Effector memory CD8-positive, alpha-beta T cell (primary cell): ENCODE measurements around the gene CRYAA.

Experiments used
- ATAC-seq: fragments of 150-1000 bp; cut with Tn5 transposase; replicated peaks from 2 replicates; pipeline ENCODE4 v1.10.0; 2021; ENCODE audit warnings: mild to moderate bottlenecking, moderate library complexity
- DNase-seq, 3 experiments: peaks; one replicate each; pipeline ENCODE4 v3.0.0; 2021
- H3K27ac Mint-ChIP-seq, 2 donors: one replicate each; pipeline ENCODE4 v1.8.0; 2022; ENCODE audit warnings: mild to moderate bottlenecking in 2 of 2, mixed read lengths in 2 of 2, moderate library complexity in 2 of 2
- H3K27me3 Mint-ChIP-seq, 2 donors: one replicate each; pipeline ENCODE4 v1.8.0; 2022; ENCODE audit warnings: mixed read lengths in 2 of 2
- H3K36me3 Mint-ChIP-seq: one replicate; pipeline ENCODE4 v1.8.0; 2022; ENCODE audit warnings: mild to moderate bottlenecking, moderate library complexity, mixed read lengths; ENCODE audit not compliant: insufficient read depth
- H3K4me1 Mint-ChIP-seq, 2 donors: one replicate each; pipeline ENCODE4 v1.8.0; 2022; ENCODE audit warnings: low read depth in 2 of 2, mixed read lengths in 2 of 2
- H3K4me3 Mint-ChIP-seq, 2 donors: one replicate each; pipeline ENCODE4 v1.8.0; 2022; ENCODE audit warnings: mild to moderate bottlenecking in 2 of 2, mixed read lengths in 2 of 2, moderate library complexity in 2 of 2
- H3K9me3 Mint-ChIP-seq, 2 donors: one replicate each; pipeline ENCODE4 v1.8.0; 2022; ENCODE audit warnings: mixed read lengths in 2 of 2

Gene CRYAA

GRCh38 chr21:43198376-43198775, 29.6 kb downstream of the CRYAA start:
- no peak for DNase-seq
- Mint-ChIP-seq H3K9me3 (peaks cover 0 to 5% of the 10 kb centered on the region in 2 donors), H3K36me3 (no peaks in the 10 kb centered on the region), H3K4me3 (no peak overlapping the region), H3K27me3 (peaks cover 23 to 44% of the 10 kb centered on the region in 2 donors), H3K27ac (no peak overlapping the region), H3K4me1 (peaks cover 0 to 1% of the 10 kb centered on the region in 2 donors)
- ATAC-seq: no peak

DNA sequence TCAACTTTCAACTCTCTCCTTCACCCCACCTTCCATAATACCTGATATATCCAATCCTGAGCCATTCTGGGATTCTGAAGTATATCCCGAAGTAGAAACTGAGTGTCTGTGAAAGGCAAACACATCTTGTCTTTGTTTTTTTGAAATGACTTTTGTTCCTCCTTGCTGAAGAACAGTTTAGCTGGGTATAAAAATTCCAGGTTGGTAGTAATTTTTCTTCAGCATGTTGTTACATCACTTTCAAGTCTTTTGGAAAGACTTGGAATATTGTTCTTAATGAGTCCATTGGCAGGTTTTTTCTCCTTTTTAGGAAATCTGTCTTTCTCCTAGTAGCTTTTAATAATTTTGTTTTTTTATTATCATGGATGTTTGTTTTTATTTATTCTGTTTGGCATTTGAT, 32.7 kb downstream of the CRYAA start:
- no peaks in the 10 kb centered on the region for H3K4me1 Mint-ChIP-seq
- no peaks in the 10 kb centered on the region for H3K36me3 Mint-ChIP-seq
- no peak for DNase-seq
- no peak overlapping the region for H3K4me3 Mint-ChIP-seq
- H3K27me3 Mint-ChIP-seq: peaks cover 28 to 41% of the 10 kb centered on the region in 2 donors
- peaks cover 0 to 5% of the 10 kb centered on the region in 2 donors for H3K9me3 Mint-ChIP-seq
- no peak overlapping the region for H3K27ac Mint-ChIP-seq
- ATAC-seq: no peak

GRCh38 chr21:43203591-43203990, 34.8 kb downstream of the CRYAA start:
- H3K36me3 Mint-ChIP-seq: no peaks in the 10 kb centered on the region

GRCh38 chr21:43204638-43205037, 35.8 kb downstream of the CRYAA start:
- no peak overlapping the region for H3K4me3 Mint-ChIP-seq
- no peaks in the 10 kb centered on the region for H3K36me3 Mint-ChIP-seq
- peaks cover 37 to 58% of the 10 kb centered on the region in 2 donors for H3K27me3 Mint-ChIP-seq
- H3K9me3 Mint-ChIP-seq: peaks cover 0 to 2% of the 10 kb centered on the region in 2 donors
- ATAC-seq (no peak), DNase-seq (no peak)
- no peaks in the 10 kb centered on the region for H3K4me1 Mint-ChIP-seq
- H3K27ac Mint-ChIP-seq: peak overlapping the region in 1 of 2 donors; percentile 59

More at GRCh38 chr21:43203591-43203990, 34.8 kb downstream of the CRYAA start:
- no peak for ATAC-seq
- Mint-ChIP-seq H3K27ac (no peak overlapping the region), H3K27me3 (peaks cover 36 to 49% of the 10 kb centered on the region in 2 donors), H3K9me3 (peaks cover 0 to 4% of the 10 kb centered on the region in 2 donors), H3K4me1 (no peaks in the 10 kb centered on the region), H3K4me3 (no peak overlapping the region)
- no peak for DNase-seq

GRCh38 chr21:43206231-43207042, 37.6 kb downstream of the CRYAA start:
- DNase-seq (no peak), ATAC-seq (no peak)
- H3K9me3 Mint-ChIP-seq: peaks cover 0 to 2% of the 10 kb centered on the region in 2 donors
- H3K4me3 Mint-ChIP-seq: no peak overlapping the region
- H3K27ac Mint-ChIP-seq: no peak overlapping the region
- H3K4me1 Mint-ChIP-seq: no peaks in the 10 kb centered on the region
- H3K36me3 Mint-ChIP-seq: no peaks in the 10 kb centered on the region
- peaks cover 37 to 70% of the 10 kb centered on the region in 2 donors for H3K27me3 Mint-ChIP-seq

GRCh38 chr21:43207043-43207315, 38.2 kb downstream of the CRYAA start:
- no peaks in the 10 kb centered on the region for H3K36me3 Mint-ChIP-seq
- H3K4me1 Mint-ChIP-seq: no peaks in the 10 kb centered on the region
- no peaks in the 10 kb centered on the region for H3K9me3 Mint-ChIP-seq
- ATAC-seq (no peak), DNase-seq (no peak)
- no peak overlapping the region for H3K27ac Mint-ChIP-seq
- no peak overlapping the region for H3K4me3 Mint-ChIP-seq
- H3K27me3 Mint-ChIP-seq: peaks cover 37 to 70% of the 10 kb centered on the region in 2 donors

DNA sequence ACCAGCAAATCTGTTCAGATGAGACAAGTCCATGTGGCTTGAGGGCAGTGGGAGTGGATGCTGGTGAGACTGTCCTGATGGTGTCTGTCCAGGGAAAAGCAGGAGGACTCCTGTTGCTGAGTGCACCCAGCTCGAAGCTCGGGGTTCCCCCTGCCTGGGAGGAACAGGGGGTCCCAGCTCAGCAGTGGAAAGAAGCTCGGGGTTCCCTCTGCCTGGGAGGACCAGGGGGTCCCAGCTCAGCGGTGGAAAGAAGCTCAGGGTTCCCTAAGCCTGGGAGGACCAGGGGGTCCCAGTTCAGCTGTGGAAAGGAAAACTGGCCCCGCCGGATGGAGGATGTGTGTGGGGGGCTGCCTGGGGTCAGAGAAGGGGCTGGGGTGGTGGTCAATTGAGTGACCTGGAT, 39.1 kb downstream of the CRYAA start:
- no peak for DNase-seq
- Mint-ChIP-seq H3K36me3 (no peaks in the 10 kb centered on the region), H3K4me1 (no peaks in the 10 kb centered on the region), H3K9me3 (no peaks in the 10 kb centered on the region), H3K27ac (no peak overlapping the region), H3K27me3 (peaks cover 37 to 70% of the 10 kb centered on the region in 2 donors), H3K4me3 (no peak overlapping the region)
- no peak for ATAC-seq

DNA sequence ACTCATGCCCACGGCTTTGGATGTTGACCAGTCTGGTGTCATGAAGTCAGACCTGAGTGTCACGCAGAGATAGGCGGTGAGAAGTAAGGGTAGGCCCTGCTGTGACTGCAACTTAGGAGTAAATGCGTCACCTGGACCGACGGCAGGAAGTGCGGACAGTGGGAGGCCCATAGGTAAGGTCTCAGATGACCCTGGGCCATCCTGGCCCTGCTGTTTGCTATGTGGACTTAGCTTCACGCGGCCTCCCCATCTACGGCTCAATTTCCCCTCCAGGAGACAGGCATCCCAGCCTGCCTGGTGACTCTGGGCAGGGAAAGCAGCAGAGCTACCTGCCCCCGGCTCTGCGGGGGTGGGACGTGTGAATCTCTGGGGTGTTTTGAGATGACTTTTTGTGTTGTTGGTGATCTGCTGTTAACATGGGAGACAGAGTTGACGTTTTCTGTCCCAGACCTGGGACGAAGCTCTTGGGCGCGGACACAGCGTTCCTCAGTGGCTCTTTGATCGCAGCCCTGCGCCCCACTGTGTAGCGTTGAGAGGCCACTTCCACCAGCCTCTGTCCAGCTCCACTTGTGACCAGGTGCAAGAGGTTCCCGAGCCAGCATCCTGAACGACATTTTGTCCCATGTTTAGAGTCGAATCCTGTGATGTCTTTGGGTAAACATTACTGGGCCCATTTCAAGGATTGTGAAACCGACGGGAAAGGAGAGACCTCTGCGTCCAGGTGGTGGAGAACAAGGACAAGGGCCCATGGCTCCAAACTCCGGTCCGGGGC, 39.9 kb downstream of the CRYAA start:
- no peaks in the 10 kb centered on the region for H3K9me3 Mint-ChIP-seq
- H3K36me3 Mint-ChIP-seq: no peaks in the 10 kb centered on the region
- DNase-seq (no peak), ATAC-seq (no peak)
- no peak overlapping the region for H3K27ac Mint-ChIP-seq
- peaks cover 37 to 70% of the 10 kb centered on the region in 2 donors for H3K27me3 Mint-ChIP-seq
- no peaks in the 10 kb centered on the region for H3K4me1 Mint-ChIP-seq
- no peak overlapping the region for H3K4me3 Mint-ChIP-seq

DNA sequence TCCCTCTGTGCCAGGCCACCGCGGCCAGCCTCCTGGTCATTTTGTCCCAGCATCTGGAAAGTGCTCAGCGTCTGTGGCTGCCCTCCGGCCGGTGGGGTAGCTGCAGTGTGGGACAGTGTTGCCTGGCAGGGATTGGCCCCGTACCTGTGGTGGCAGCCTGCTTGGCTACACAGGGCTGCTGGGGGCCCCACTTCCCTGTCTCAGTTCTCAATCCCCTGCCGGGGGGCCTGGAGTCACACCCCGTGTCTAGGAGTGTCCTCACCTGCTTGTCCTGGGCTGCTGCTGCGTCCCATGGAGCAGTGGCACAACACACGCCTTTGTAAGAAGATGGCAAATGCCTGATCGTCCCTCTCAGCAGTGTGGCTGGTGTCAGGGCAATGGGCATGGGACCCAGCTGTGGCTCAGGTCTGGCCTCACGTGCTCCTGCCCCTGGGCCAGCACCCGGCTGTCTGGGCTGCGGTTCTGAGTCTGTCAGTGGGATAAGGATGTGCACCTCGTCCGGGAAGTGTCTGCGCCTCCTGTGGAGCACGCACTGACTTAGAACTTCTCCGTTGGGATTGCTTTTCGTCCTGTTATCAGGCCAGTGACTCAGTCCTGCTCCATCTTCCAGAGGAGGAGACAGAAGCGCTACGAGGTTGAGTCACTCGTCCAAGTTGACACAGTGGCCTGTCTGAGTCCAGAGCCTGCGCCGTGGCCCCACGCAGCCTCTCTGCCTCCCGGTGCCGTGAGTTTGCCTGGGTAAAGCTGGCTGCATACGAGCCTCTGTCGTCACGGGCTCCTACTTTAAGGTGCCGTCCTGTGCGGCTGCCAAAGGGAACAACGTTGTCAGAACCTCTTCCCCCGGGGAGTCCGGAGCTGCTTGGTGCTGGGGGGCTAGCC, 41.0 kb downstream of the CRYAA start:
- H3K9me3 Mint-ChIP-seq: no peaks in the 10 kb centered on the region
- H3K4me3 Mint-ChIP-seq: no peak overlapping the region

GRCh38 chr21:43210454-43211071, 41.8 kb downstream of the CRYAA start:
- no peak overlapping the region for H3K4me3 Mint-ChIP-seq
- no peaks in the 10 kb centered on the region for H3K4me1 Mint-ChIP-seq
- peak overlapping the region in 1 of 2 donors; percentile 46 for H3K27ac Mint-ChIP-seq
- H3K27me3 Mint-ChIP-seq: peaks cover 31 to 52% of the 10 kb centered on the region in 2 donors
- no peaks in the 10 kb centered on the region for H3K36me3 Mint-ChIP-seq
- ATAC-seq (no peak), DNase-seq (no peak)
- H3K9me3 Mint-ChIP-seq: no peaks in the 10 kb centered on the region

More for the DNA sequence above, 41.0 kb downstream of the CRYAA start:
- DNase-seq (no peak), ATAC-seq (no peak)
- Mint-ChIP-seq H3K27ac (no peak overlapping the region), H3K27me3 (peaks cover 31 to 59% of the 10 kb centered on the region in 2 donors), H3K4me1 (no peaks in the 10 kb centered on the region), H3K36me3 (no peaks in the 10 kb centered on the region)

- H3K36me3 Mint-ChIP-seq: no peaks in the 10 kb centered on the region
- ATAC-seq (no peak), DNase-seq (no peak)
- H3K4me1 Mint-ChIP-seq: no peaks in the 10 kb centered on the region
- H3K9me3 Mint-ChIP-seq: no peaks in the 10 kb centered on the region
- H3K27me3 Mint-ChIP-seq: peaks cover 24 to 45% of the 10 kb centered on the region in 2 donors
- no peak overlapping the region for H3K4me3 Mint-ChIP-seq
- H3K27ac Mint-ChIP-seq: no peak overlapping the region
Observed at GRCh38 chr21:43211072-43211759, 42.4 kb downstream of the CRYAA start.

DNA sequence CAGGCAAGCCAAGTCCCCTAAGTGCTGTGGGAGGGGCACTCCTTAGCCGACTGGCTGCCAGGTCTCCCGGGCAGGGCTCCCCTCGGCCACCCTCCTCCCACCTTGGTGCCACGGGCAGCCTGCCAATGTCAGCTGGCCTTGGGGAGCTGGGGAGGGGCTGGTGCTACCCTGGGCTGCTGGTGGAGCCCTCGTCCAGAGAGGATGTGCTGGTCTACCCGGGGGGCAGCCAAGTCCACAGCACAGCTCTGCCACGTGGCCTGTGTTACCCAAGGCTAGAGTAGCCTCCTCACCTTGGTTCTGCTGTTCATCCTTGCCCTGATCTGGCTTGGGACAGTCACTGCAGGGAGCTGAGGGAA, 42.9 kb downstream of the CRYAA start:
- H3K9me3 Mint-ChIP-seq: no peaks in the 10 kb centered on the region
- no peaks in the 10 kb centered on the region for H3K36me3 Mint-ChIP-seq
- H3K4me1 Mint-ChIP-seq: no peaks in the 10 kb centered on the region
- no peak for DNase-seq
- H3K27ac Mint-ChIP-seq: no peak overlapping the region
- no peak for ATAC-seq
- no peak overlapping the region for H3K4me3 Mint-ChIP-seq
- peaks cover 20 to 40% of the 10 kb centered on the region in 2 donors for H3K27me3 Mint-ChIP-seq
